ENCODE data around the gene KLRC2.
"Not testable (repeated sequence)": the region's sequence is repeated elsewhere in the genome, so short reads cannot be mapped to it uniquely, and the experiment has no call there.

GRCh38 chr12:10439608-10440274 is 3.9 kb upstream of the KLRC2 start:
- TF ChIP-seq CTCF (IDR thresholded peaks at IDR 0.05); POLR2A (IDR thresholded peaks at IDR 0.05; ENCODE audit: low read depth); EP300 (IDR thresholded peaks at IDR 0.05); POLR2AphosphoS5 (IDR thresholded peaks at IDR 0.05): not testable (repeated sequence)

Measured in esophagus muscularis mucosa (tissue), 4 donors.